ENCODE measurements around the gene PDE1C. TPM values are rescaled to one million over a fixed set of nuclear protein-coding genes. Genes with fewer than 3 reads are reported as not detected.

Gene PDE1C
- total RNA-seq, 2 donors from 2014 or later = 35.7 to 47.8 TPM

DNA sequence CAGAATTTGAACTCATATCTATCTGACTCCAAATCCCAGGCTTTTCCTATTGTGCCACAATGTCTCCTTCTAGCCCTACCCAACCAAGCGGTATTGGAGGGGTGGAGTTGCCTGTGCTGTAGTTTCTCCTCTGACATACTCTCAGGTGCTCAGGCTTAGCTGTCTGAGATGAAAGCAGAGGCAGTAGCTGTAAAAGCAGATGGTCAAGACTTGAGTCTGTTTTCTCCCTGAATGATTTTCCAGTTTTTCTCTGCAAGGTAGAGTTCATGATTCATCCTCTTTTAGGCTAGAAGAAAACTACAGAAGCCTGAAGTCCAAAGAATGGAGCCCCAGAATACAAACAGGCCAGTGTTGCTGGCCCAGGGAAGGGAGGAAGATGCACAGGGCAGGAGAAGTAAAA is 130.0 kb downstream of the PDE1C start:
- no peak for TF ChIP-seq CTCF (IDR thresholded peaks at IDR 0.05)
- no peaks in the 10 kb centered on the region for H3K27me3 ChIP-seq
- no peak overlapping the region for H3K4me3 ChIP-seq
- no peak for DNase-seq (ENCODE audit: low spot score)
- no peaks in the 10 kb centered on the region for H3K9me3 ChIP-seq
- H3K27ac ChIP-seq = no peak overlapping the region
- peaks cover 0 to 28% of the 10 kb centered on the region in 2 donors for H3K4me1 ChIP-seq
- H3K36me3 ChIP-seq = no peaks in the 10 kb centered on the region

DNA sequence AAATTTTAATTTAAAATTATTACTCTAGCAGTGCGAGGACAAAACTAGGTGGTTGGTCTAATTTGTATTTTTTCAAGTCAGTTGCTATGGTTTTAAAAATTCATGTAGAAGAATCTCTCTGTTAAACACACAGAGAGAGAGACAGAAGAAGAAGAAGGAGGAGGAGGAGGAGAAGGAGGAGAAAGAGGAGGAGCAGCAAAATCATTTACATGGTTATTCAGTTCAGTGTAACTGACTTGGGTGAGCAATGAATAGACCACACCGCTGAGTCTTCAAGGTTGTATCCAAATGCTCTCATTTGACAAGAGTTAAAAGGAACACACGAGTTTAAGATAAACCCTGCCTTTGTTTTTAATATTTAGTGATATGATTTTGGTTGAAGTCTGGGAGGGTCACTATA is 131.1 kb downstream of the PDE1C start:
- no peak for TF ChIP-seq CTCF (IDR thresholded peaks at IDR 0.05)
- H3K27ac ChIP-seq = no peak overlapping the region
- H3K36me3 ChIP-seq = no peaks in the 10 kb centered on the region
- H3K9me3 ChIP-seq = no peaks in the 10 kb centered on the region
- no peak overlapping the region for H3K4me3 ChIP-seq
- peaks cover 0 to 36% of the 10 kb centered on the region in 2 donors for H3K4me1 ChIP-seq
- DNase-seq (ENCODE audit: low spot score) = no peak
- H3K27me3 ChIP-seq = no peaks in the 10 kb centered on the region

DNA sequence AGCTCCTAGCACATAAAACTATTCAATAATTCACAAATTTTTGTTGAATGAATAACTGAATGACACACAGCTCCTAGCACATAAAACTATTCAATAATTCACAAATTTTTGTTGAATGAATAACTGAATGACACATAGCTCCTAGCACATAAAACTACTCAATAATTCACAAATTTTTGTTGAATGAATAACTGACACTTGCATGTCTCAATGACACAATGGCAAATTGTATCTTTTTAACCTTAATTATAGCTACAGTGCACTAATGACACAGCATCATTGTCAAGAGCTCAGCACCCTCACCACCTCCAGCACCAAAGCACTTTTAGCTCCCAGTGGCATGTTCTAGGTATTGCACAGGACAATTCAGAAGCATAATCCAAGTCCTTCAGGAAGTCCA is 131.6 kb downstream of the PDE1C start:
- H3K27ac ChIP-seq = no peak overlapping the region
- TF ChIP-seq CTCF (IDR thresholded peaks at IDR 0.05) = peak in 1 of 2 donors; percentile 33
- no peaks in the 10 kb centered on the region for H3K36me3 ChIP-seq
- no peak for DNase-seq (ENCODE audit: low spot score)
- H3K4me3 ChIP-seq = no peak overlapping the region
- H3K4me1 ChIP-seq = peaks cover 0 to 32% of the 10 kb centered on the region in 2 donors
- no peaks in the 10 kb centered on the region for H3K27me3 ChIP-seq
- H3K9me3 ChIP-seq = no peaks in the 10 kb centered on the region

DNA sequence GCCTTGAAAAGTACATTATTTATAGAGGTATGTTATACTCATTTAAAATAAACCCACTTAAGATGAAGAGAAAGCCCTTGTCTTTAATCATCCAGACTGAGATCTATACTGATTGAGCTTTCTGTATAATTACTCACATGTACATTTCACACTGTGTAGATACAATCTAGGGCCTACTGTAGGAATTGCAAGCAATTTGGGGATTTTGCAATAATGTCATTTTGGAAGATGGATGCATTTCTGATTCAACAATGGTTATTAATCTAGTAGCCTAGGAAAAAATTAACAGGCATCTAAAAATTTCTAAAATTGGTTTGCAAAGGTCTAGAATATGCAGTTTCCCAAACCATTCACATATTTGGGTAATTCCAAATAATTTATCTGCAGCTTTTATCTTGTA is 132.2 kb downstream of the PDE1C start:
- no peak for TF ChIP-seq CTCF (IDR thresholded peaks at IDR 0.05)
- Histone ChIP-seq H3K9me3 (no peaks in the 10 kb centered on the region), H3K27me3 (no peaks in the 10 kb centered on the region), H3K27ac (no peak overlapping the region), H3K4me1 (peaks cover 0 to 27% of the 10 kb centered on the region in 2 donors), H3K36me3 (no peaks in the 10 kb centered on the region), H3K4me3 (no peak overlapping the region)
- DNase-seq (ENCODE audit: low spot score) = no peak

- no peak for TF ChIP-seq CTCF (IDR thresholded peaks at IDR 0.05)
- Histone ChIP-seq H3K4me3 (no peak overlapping the region), H3K9me3 (no peaks in the 10 kb centered on the region), H3K27me3 (no peaks in the 10 kb centered on the region), H3K4me1 (peaks cover 0 to 17% of the 10 kb centered on the region in 2 donors), H3K36me3 (no peaks in the 10 kb centered on the region), H3K27ac (peak overlapping the region in 1 of 2 donors; percentile 3)
- DNase-seq (ENCODE audit: low spot score) = no peak
These were observed 134.8 kb downstream of the PDE1C start for GRCh38 chr7:31935124-31936054.

Measured in right atrium auricular region (tissue), 2 donors.